Adipocyte (in vitro differentiated cells): ENCODE data around the gene COX20.

Source experiments
- DNase-seq: peaks from one replicate; pipeline ENCODE4 v3.0.0-alpha.2; 2015; ENCODE audit warnings: low read depth
- H3K27me3 ChIP-seq: replicated peaks from 2 replicates; pipeline ENCODE4 v1.7.0; 2013; ENCODE audit warnings: mild to moderate bottlenecking, low read length, moderate library complexity; ENCODE audit not compliant: control insufficient read depth, insufficient read depth
- H3K36me3 ChIP-seq: 2 replicates; pipeline ENCODE4 v1.7.0; 2013; ENCODE audit warnings: low read length, mild to moderate bottlenecking, moderate library complexity; ENCODE audit not compliant: control insufficient read depth, insufficient read depth, severe bottlenecking
- H3K4me1 ChIP-seq: 2 replicates; pipeline ENCODE4 v1.7.0; 2013; ENCODE audit warnings: mild to moderate bottlenecking, low read length, moderate library complexity; ENCODE audit not compliant: control insufficient read depth, insufficient read depth
- H3K4me3 ChIP-seq: 2 replicates; pipeline ENCODE4 v1.7.0; 2013; ENCODE audit warnings: mild to moderate bottlenecking, low read length, moderate library complexity
- H3K9ac ChIP-seq: 2 replicates; pipeline ENCODE4 v1.7.0; 2013; ENCODE audit warnings: mild to moderate bottlenecking, low read length, moderate library complexity
- H3K9me3 ChIP-seq: 2 replicates; pipeline ENCODE4 v1.7.0; 2013; ENCODE audit warnings: mild to moderate bottlenecking, low read length, moderate library complexity; ENCODE audit not compliant: control insufficient read depth

COX20 gene

GRCh38 chr1:244893836-244894235, 58.4 kb downstream of the COX20 start:
- no peak for DNase-seq
- no peaks in the 10 kb centered on the region for H3K27me3 ChIP-seq
- H3K4me3 ChIP-seq, result no peak overlapping the region
- no peaks in the 10 kb centered on the region for H3K4me1 ChIP-seq
- no peaks in the 10 kb centered on the region for H3K9me3 ChIP-seq
- no peaks in the 10 kb centered on the region for H3K36me3 ChIP-seq
- no peak overlapping the region for H3K9ac ChIP-seq
